Endothelial cell of umbilical vein (primary cell): Measurements from ENCODE around the gene KAT6B. TPM values are rescaled to one million over a fixed set of nuclear protein-coding genes. Genes with fewer than 3 reads are reported as not detected.

Experiments used
- BruUV-seq: library from RNA; stranded (reverse); fragments of 400-500 nt; replicated peaks from 2 replicates; lab custom pipeline; 2021; lab: Mats Ljungman, UMichigan
- CTCF ChIA-PET: fragments of 300-600, 350-600 bp; sonication (Branson Sonifier 250); formaldehyde crosslinking; loops from one replicate; lab custom pipeline; 2021; ENCODE audit warnings: antibody characterized with exemption, inconsistent platforms; lab: Charles Lee
- POLR2A ChIA-PET: fragments of 300-600, 350-600 bp; sonication (Branson Sonifier 250); formaldehyde crosslinking; loops from one replicate; lab custom pipeline; 2021; ENCODE audit warnings: antibody characterized with exemption, inconsistent platforms; lab: Charles Lee
- DNase-seq: peaks from one replicate; pipeline ENCODE4 v3.0.0-alpha.2; 2011; ENCODE audit warnings: low read depth, low spot score
- FAIRE-seq: peaks from 2 replicates; lab custom pipeline; 2011; peaks lifted over from hg19 to GRCh38; lab: Jason Lieb, UNC
- H2AFZ ChIP-seq: 2 replicates; pipeline ENCODE4 v1.6.0; 2012; ENCODE audit warnings: low read depth, low read length, control low read depth, inconsistent platforms
- H3K27ac ChIP-seq: 2 replicates; pipeline ENCODE4 v1.5.1; 2011; ENCODE audit warnings: low read depth, mild to moderate bottlenecking, control low read depth, low read length, moderate library complexity; ENCODE audit not compliant: insufficient read depth
- H3K27me3 ChIP-seq, 2 experiments: 2 replicates each; pipeline versions ENCODE4 v1.6.0 to v1.6.1; 2011; ENCODE audit warnings: low read length in 2 of 2, mixed read lengths in 1 of 2; ENCODE audit not compliant: control insufficient read depth in 2 of 2, insufficient read depth in 2 of 2
- H3K36me3 ChIP-seq, 2 experiments: 2 replicates in 1 of 2; 3 replicates in 1 of 2; pipeline ENCODE4 v1.5.1; 2011; ENCODE audit warnings: low read length in 2 of 2, mild to moderate bottlenecking in 1 of 2, moderate library complexity in 1 of 2; ENCODE audit not compliant: control insufficient read depth in 2 of 2, insufficient read depth in 2 of 2; ENCODE audit errors: extremely low read depth in 1 of 2
- H3K4me1 ChIP-seq: 3 replicates; pipeline ENCODE4 v1.5.1; 2011; ENCODE audit warnings: mild to moderate bottlenecking, low read length; ENCODE audit not compliant: control insufficient read depth, insufficient read depth; ENCODE audit errors: extremely low read depth
- H3K4me2 ChIP-seq: 2 replicates; pipeline ENCODE4 v1.6.1; 2011; ENCODE audit warnings: low read length, control low read depth, mixed read lengths; ENCODE audit not compliant: insufficient read depth
- H3K4me3 ChIP-seq, 3 experiments: fragments of 200-600 bp in 1 of 3; sonication (generic), shearing (Covaris generic) in 1 of 3; replicated peaks in 1 of 3; 2 replicates each; pipeline ENCODE4 v1.5.1; 2011 to 2016; ENCODE audit warnings: control low read depth in 3 of 3, low read length in 3 of 3, mild to moderate bottlenecking in 2 of 3, inconsistent platforms in 1 of 3, low read depth in 1 of 3, moderate library complexity in 1 of 3; ENCODE audit not compliant: insufficient read depth in 1 of 3
- H3K79me2 ChIP-seq: 2 replicates; pipeline ENCODE4 v1.6.0; 2012; ENCODE audit warnings: low read length, inconsistent platforms; ENCODE audit not compliant: control insufficient read depth, insufficient read depth
- H3K9ac ChIP-seq: replicated peaks from 2 replicates; pipeline ENCODE3; 2011; ENCODE audit warnings: low read length, control low read depth; ENCODE audit not compliant: insufficient read depth; ENCODE audit errors: extremely low read depth
- H3K9me1 ChIP-seq: replicated peaks from 3 replicates; pipeline ENCODE4 v1.6.0; 2011; ENCODE audit warnings: mild to moderate bottlenecking, low read length; ENCODE audit not compliant: control insufficient read depth, insufficient read depth; ENCODE audit errors: extremely low read depth
- H3K9me3 ChIP-seq: replicated peaks from 2 replicates; pipeline ENCODE4 v1.5.1; 2012; ENCODE audit warnings: low read length, inconsistent platforms; ENCODE audit not compliant: control insufficient read depth, insufficient read depth
- H4K20me1 ChIP-seq: replicated peaks from 2 replicates; pipeline ENCODE3; 2011; ENCODE audit warnings: mild to moderate bottlenecking, low read length; ENCODE audit not compliant: control insufficient read depth, insufficient read depth; ENCODE audit errors: extremely low read depth
- CTCF ChIP-seq, 2 donors: IDR thresholded peaks; 1 replicate in 1 of 2; 2 replicates in 1 of 2; pipeline ENCODE4 v1.5.1; 2011; ENCODE audit warnings: low read length in 2 of 2, mild to moderate bottlenecking in 2 of 2, moderate library complexity in 2 of 2, control low read depth in 1 of 2, inconsistent platforms in 1 of 2, low read depth in 1 of 2; ENCODE audit not compliant: insufficient read depth in 1 of 2; ENCODE audit errors: extremely low read depth in 1 of 2
- EZH2 ChIP-seq: IDR thresholded peaks from 2 replicates; pipeline ENCODE4 v1.6.1; 2012; ENCODE audit warnings: borderline replicate concordance, low read depth, mild to moderate bottlenecking, moderate library complexity, low read length, inconsistent platforms; ENCODE audit not compliant: severe bottlenecking
- FOS ChIP-seq: IDR thresholded peaks from 2 replicates; pipeline ENCODE4 v1.6.1; 2011; ENCODE audit warnings: mild to moderate bottlenecking, low read length, moderate library complexity, borderline replicate concordance; ENCODE audit not compliant: insufficient read depth
- GATA2 ChIP-seq: IDR thresholded peaks from 2 replicates; pipeline ENCODE4 v1.7.0; 2011; ENCODE audit warnings: low read depth, mild to moderate bottlenecking, moderate library complexity, mixed read lengths, low read length; ENCODE audit not compliant: insufficient read length, insufficient read depth
- JUN ChIP-seq: IDR thresholded peaks from 2 replicates; pipeline ENCODE4 v1.6.1; 2011; ENCODE audit warnings: borderline replicate concordance, low read depth; ENCODE audit not compliant: insufficient read length, insufficient read depth
- MAX ChIP-seq: IDR thresholded peaks from 2 replicates; pipeline ENCODE4 v1.6.1; 2011; ENCODE audit not compliant: insufficient read depth, insufficient read length
- MYC ChIP-seq: IDR thresholded peaks from one replicate; pipeline ENCODE4 v1.6.1; 2011; ENCODE audit warnings: mild to moderate bottlenecking, low read depth, low read length
- POLR2A ChIP-seq: IDR thresholded peaks from 2 replicates; pipeline ENCODE4 v1.6.1; 2012; ENCODE audit warnings: low read depth, mild to moderate bottlenecking, control low read depth, low read length
- POLR2AphosphoS5 ChIP-seq: IDR thresholded peaks from 2 replicates; pipeline ENCODE4 v1.6.1; 2012; ENCODE audit warnings: low read depth, mild to moderate bottlenecking, control low read depth, low read length, moderate library complexity; ENCODE audit not compliant: insufficient read depth
- dilution Hi-C: fragments of 300-500 bp; cut with MboI; formaldehyde crosslinking; loops from one replicate; pipeline ENCODE4 v1.15.0; 2019; ENCODE audit warnings: low sequenced_read_pairs; ENCODE audit not compliant: extremely low pct_ligation_motif_present
- intact Hi-C: fragments of 100-400 bp; cut with micrococcal nuclease; formaldehyde crosslinking; loops from one replicate; pipeline ENCODE4 v1.10.0; 2022
- polyA plus RNA-seq, 4 experiments: library from polyadenylated mRNA; depleted of rRNA in 3 of 4; stranded (reverse) in 3 of 4; unstranded in 1 of 4; fragments of >200 nt; gene quantifications; 2 replicates each; pipeline versions ENCODE4 v1.2.1 to v1.2.3, GENCODE V29; 2011 to 2012; ENCODE audit warnings: missing spikeins in 1 of 4
- total RNA-seq: library from RNA; stranded (reverse); gene quantifications from 2 replicates; pipeline ENCODE4 v1.2.3, GENCODE V29; 2021

Gene KAT6B
- total and polyA plus RNA-seq, 2 donors (not counting 3 experiments of a cell fraction or from before 2014, with no cell fraction given), result 4.5 to 17.0 TPM

GRCh38 chr10:74912682-74913081 is 86.3 kb downstream of the KAT6B start:
- H3K27ac ChIP-seq, result no peak overlapping the region
- H3K79me2 ChIP-seq, result no peaks in the 10 kb centered on the region
- ChIA-PET POLR2A (no interaction called here), CTCF (interaction anchor here (0.7 to 1.0 kb wide), 2 partner anchors 16 to 33 kb away, joined by 3 read pairs; no protein-coding TSS in a partner anchor)
- no peak for FAIRE-seq
- DNase-seq, result no peak
- TF ChIP-seq GATA2 (no peak), JUN (no peak), MAX (no peak)
- no peaks in the 10 kb centered on the region for H3K9me3 ChIP-seq
- no peak overlapping the region for H2AFZ ChIP-seq
- dilution Hi-C loops, result no loop called here
- no TSS peak for BruUV-seq
- H3K9ac ChIP-seq, result no peak overlapping the region
- no peaks in the 10 kb centered on the region for H3K36me3 ChIP-seq
- H3K4me3 ChIP-seq, result no peak overlapping the region
- no peaks in the 10 kb centered on the region for H4K20me1 ChIP-seq
- H3K4me1 ChIP-seq, result no peaks in the 10 kb centered on the region
- no peaks in the 10 kb centered on the region for H3K9me1 ChIP-seq
- H3K27me3 ChIP-seq, result no peaks in the 10 kb centered on the region
- intact Hi-C loops, result no loop called here
- no peak overlapping the region for H3K4me2 ChIP-seq

DNA sequence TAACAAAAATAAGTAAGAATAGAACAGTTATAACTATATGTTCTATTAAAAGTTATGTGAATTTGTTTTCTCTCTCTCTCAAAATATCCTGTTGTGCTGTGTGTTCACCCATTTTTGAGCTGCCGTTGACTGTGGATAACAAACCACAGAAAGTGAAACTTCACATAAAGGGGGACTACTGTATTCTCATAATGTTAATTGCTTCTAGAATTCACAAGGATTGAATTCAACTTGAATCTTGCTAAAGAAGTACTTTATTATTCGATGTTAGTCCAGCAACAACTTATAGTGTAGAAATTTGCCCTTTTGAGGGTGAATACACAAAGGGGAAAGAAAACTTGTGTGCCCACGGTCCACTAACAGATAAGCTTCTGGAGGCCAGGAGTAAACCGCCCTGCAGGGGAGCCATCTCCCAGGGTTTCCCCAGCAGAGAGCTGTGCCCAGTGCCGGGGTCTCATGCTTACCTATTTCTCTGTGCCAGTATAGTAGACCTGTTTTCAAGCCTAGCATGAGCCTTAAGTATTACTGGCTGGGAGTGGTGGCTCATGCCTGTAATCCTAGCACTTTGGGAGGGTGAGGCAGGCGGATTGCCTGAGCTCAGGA is 87.1 kb downstream of the KAT6B start:
- H3K4me1 ChIP-seq, result no peaks in the 10 kb centered on the region
- no peaks in the 10 kb centered on the region for H3K9me1 ChIP-seq
- H3K9me3 ChIP-seq, result no peaks in the 10 kb centered on the region
- H3K4me3 ChIP-seq, result no peak overlapping the region
- no peak overlapping the region for H2AFZ ChIP-seq
- H3K9ac ChIP-seq, result no peak overlapping the region
- DNase-seq (no peak), FAIRE-seq (no peak)
- CTCF ChIA-PET, result interaction anchor here (1.0 to 2.2 kb wide), 3 partner anchors 11 to 16 kb away, joined by 3 to 7 read pairs (median 4); no protein-coding TSS in a partner anchor
- dilution Hi-C loops (no loop called here), intact Hi-C loops (no loop called here)
- no peaks in the 10 kb centered on the region for H3K79me2 ChIP-seq
- BruUV-seq, result no TSS peak
- H3K36me3 ChIP-seq, result no peaks in the 10 kb centered on the region
- no peaks in the 10 kb centered on the region for H3K27me3 ChIP-seq
- no peak overlapping the region for H3K27ac ChIP-seq
- POLR2A ChIA-PET, result interaction anchor here (0.7 kb wide), 1 partner anchor 20 kb away, joined by 5 read pairs; no protein-coding TSS in a partner anchor
- H4K20me1 ChIP-seq, result no peaks in the 10 kb centered on the region
- no peak overlapping the region for H3K4me2 ChIP-seq
- no peak for TF ChIP-seq FOS
- TF ChIP-seq MAX, result no peak
- no peak for TF ChIP-seq JUN
- no peak for TF ChIP-seq EZH2
- no peak for TF ChIP-seq CTCF (IDR thresholded peaks at IDR 0.05; ENCODE audit: extremely low read depth in 1 of 2, insufficient read depth in 1 of 2, low read depth in 1 of 2, low read length in 2 of 2)
- no peak for TF ChIP-seq POLR2AphosphoS5
- no peak for TF ChIP-seq MYC
- TF ChIP-seq POLR2A, result no peak
- TF ChIP-seq GATA2, result no peak
